ENCODE data around the gene MS4A1.

DNA sequence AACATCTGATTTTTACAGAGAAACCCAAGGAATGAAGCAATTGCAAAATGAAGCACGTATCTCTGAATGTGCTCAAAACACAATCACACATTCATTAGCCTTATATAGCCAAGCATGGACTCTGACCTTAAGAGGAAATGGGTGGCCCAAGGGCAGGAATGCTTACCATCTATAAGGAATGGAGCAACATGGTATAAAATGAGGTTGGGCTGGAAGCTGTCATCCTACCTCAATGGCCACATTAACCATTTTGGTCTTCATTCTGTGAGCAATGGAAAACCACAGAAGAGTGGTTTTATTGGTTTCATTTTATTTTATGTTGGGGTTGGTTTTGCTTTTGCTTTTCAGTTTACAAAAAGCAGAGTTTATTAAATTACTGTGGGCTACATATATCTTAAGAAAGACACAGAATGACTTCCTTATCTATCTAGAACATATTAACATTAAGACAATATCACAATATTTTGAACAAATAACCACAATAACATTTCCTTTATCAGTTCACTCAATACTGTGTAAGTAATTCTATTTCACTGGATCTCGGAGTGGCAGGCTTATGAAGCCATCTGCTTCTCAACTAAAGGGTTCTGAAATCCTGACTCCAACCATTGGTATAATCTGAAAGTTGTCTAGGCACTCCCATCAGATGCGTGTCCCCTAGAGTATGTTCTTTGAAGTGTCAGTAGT, 48.7 kb downstream of the MS4A1 start:
- TF ChIP-seq, protein P1, sequence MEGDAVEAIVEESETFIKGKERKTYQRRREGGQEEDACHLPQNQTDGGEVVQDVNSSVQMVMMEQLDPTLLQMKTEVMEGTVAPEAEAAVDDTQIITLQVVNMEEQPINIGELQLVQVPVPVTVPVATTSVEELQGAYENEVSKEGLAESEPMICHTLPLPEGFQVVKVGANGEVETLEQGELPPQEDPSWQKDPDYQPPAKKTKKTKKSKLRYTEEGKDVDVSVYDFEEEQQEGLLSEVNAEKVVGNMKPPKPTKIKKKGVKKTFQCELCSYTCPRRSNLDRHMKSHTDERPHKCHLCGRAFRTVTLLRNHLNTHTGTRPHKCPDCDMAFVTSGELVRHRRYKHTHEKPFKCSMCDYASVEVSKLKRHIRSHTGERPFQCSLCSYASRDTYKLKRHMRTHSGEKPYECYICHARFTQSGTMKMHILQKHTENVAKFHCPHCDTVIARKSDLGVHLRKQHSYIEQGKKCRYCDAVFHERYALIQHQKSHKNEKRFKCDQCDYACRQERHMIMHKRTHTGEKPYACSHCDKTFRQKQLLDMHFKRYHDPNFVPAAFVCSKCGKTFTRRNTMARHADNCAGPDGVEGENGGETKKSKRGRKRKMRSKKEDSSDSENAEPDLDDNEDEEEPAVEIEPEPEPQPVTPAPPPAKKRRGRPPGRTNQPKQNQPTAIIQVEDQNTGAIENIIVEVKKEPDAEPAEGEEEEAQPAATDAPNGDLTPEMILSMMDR (IDR thresholded peaks at IDR 0.05) = no peak
- TF ChIP-seq POLR2A (IDR thresholded peaks at IDR 0.05) = no peak

All from testis (tissue), 2 donors.